Measurements from ENCODE around the gene PKDCC.

- TF ChIP-seq CTCF (CRISPR knock-in tag; IDR thresholded peaks at IDR 0.05), result peak; percentile 61
- no peak for TF ChIP-seq EZH2 (conservative IDR thresholded peaks at IDR 0.05; ENCODE audit: low read depth, low read length)
- TF ChIP-seq ZNF274 (CRISPR knock-in tag; IDR thresholded peaks at IDR 0.05), result no peak
- TF ChIP-seq POLR2A (IDR thresholded peaks at IDR 0.05; ENCODE audit: insufficient read depth in 1 of 2, low read depth in 2 of 2, low read length in 2 of 2), result no peak
- no peak for TF ChIP-seq PRPF4 (IDR thresholded peaks at IDR 0.05; ENCODE audit: low read depth, low read length, poor library complexity, severe bottlenecking)
- TF ChIP-seq RXRA (CRISPR knock-in tag; IDR thresholded peaks at IDR 0.05), result no peak
- TF ChIP-seq PHF21A (CRISPR knock-in tag; IDR thresholded peaks at IDR 0.05), result no peak
- no peak for TF ChIP-seq NR3C1 (CRISPR knock-in tag; IDR thresholded peaks at IDR 0.05)
Measured at GRCh38 chr2:42072349-42073118, 24.7 kb downstream of the PKDCC start.

Measured in HepG2 (cell line).